ENCODE results near the gene MRPL14. TPM values are rescaled to one million over a fixed set of nuclear protein-coding genes. Genes with fewer than 3 reads are reported as not detected.
A peak's percentile ranks its signal among the peaks of the same experiment; 100 is the strongest.
"Not testable (repeated sequence)": the region's sequence is repeated elsewhere in the genome, so short reads cannot be mapped to it uniquely, and the experiment has no call there.

MRPL14 gene
- total RNA-seq, 2 donors from 2014 or later, result 36.5 to 49.9 TPM

DNA sequence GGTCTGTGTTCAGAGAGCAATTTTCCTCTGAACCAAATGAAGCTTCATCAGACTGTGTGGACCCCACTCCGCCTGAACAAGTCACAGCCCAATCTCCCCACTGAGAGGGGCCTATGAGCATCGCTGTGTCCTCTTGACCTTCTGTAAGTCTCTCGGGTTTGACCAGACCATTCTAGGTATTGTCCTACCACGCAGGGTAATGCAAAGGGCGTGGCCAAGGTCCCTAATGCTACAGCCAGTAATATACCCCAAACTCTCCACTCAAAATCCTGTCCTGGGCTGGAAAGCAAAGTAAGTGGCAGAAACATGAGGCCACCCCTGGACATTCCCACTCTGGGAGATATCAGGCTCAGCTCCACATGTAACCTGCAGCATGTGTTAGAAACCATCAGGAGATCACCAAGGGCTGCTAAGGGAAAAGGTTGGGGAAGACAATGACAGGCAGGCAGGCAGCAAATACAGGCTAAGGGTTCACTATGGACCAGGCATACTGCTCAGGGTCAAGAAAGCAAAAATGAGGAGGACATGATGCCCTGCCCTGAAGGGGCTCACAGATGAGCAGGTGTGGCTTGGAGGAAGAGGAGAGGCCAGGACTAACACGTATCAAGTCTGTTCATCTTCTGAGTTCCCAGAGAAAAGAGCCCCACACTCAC, 33.4 kb downstream of the MRPL14 start:
- DNase-seq (ENCODE audit: low spot score), result no peak
- H3K36me3 Mint-ChIP-seq, result no peaks in the 10 kb centered on the region
- ATAC-seq, result no peak
- H3K27ac Mint-ChIP-seq, result peak overlapping the region in 1 of 2 donors; percentile 24
- no peak overlapping the region for H3K4me3 Mint-ChIP-seq
- no peaks in the 10 kb centered on the region for H3K27me3 Mint-ChIP-seq
- peaks cover 0 to 3% of the 10 kb centered on the region in 2 donors for H3K4me1 Mint-ChIP-seq (ENCODE audit: low read depth in 2 of 2)
- no peaks in the 10 kb centered on the region for H3K9me3 Mint-ChIP-seq

DNA sequence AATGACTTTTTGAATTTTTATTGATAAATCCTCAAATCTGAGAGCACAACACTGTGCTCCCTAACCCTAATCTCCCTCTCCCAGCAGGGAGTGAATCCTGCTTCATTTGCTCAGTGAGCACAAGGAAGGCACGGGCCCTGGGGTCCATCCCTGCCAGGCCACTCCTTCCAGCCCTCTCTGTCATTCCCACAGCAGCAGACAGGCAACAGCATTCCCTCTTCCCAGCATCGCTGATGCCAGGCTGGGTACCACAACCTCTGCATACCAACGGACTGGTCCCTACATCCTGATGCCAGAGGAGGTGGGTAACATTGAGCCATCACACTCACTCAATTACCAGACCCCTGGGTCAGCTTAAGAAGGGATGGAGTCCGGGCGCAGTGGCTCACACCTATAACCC, 34.2 kb downstream of the MRPL14 start:
- DNase-seq (ENCODE audit: low spot score) (no peak), ATAC-seq (no peak)
- no peak overlapping the region for H3K4me3 Mint-ChIP-seq
- no peak overlapping the region for H3K27ac Mint-ChIP-seq
- no peaks in the 10 kb centered on the region for H3K9me3 Mint-ChIP-seq
- no peaks in the 10 kb centered on the region for H3K36me3 Mint-ChIP-seq
- H3K27me3 Mint-ChIP-seq, result no peaks in the 10 kb centered on the region
- peaks cover 0 to 3% of the 10 kb centered on the region in 2 donors for H3K4me1 Mint-ChIP-seq (ENCODE audit: low read depth in 2 of 2)

DNA sequence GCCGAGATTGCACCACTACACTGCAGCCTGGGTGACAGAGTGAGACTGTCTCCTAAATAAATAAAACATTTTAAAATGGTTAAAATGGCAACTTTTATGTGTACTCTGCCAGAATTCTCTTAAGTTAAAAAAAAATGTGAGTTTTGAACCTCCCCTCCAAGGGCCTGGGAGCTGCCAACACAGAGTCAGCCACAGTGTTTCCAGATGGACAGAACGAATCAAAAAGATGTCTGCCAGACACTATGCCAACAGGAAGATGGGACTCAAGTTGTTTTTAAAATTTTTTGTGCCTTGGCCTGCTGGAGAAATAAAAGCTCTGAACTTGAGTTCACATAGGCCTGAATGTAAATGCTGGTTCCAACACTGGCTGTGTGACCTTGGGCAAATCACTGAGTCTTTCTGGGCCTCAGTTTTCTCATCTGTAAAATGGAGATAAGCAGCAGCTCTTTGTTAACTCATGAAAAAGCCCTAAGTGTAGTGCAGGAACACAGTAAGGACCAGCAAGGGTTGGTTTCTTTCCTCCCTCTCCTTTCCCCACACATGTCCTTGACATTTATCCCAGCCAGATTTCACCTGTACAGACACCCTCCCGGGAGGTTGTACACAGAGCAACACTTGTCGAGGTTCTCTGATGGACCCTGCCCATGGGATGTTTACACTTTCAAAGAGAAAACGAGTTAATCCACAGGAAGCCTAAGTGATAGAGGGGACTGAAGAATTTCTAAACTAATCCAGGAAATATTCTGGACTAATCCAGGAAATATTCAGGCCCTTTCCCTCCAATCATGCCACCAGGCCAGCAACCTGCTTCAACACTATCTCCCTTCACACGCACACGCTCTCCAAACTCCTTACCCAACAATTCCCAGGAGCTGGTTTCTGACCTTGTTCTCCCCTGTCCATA, 35.0 kb downstream of the MRPL14 start:
- Mint-ChIP-seq H3K4me3 (no peak overlapping the region), H3K9me3 (no peaks in the 10 kb centered on the region), H3K27ac (no peak overlapping the region), H3K4me1 (ENCODE audit: low read depth in 2 of 2) (peaks cover 0 to 3% of the 10 kb centered on the region in 2 donors), H3K27me3 (no peaks in the 10 kb centered on the region), H3K36me3 (no peaks in the 10 kb centered on the region)
- ATAC-seq (no peak), DNase-seq (ENCODE audit: low spot score) (no peak)

DNA sequence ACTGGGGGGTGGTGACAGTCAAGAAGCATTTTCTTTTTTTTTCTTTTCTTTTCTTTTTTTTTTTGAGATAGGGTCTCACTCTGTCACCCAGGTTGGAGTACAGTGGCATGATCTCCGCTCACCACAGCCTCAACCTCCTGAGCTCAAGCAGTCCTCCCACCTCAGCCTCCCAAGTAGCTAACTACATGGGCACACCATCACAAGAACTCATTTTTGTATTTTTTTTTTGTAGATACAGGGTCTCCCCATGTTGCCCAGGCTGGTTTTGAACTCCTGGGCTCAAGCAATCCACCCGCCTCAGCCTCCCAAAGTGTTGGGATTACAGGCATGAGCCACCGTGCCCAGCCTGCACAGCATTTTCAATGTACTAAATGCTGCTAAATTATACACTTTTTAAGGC, 35.9 kb downstream of the MRPL14 start:
- not testable (repeated sequence) for H3K4me3 Mint-ChIP-seq; H3K27me3 Mint-ChIP-seq; DNase-seq (ENCODE audit: low spot score); H3K9me3 Mint-ChIP-seq; H3K4me1 Mint-ChIP-seq (ENCODE audit: low read depth in 2 of 2); H3K36me3 Mint-ChIP-seq; H3K27ac Mint-ChIP-seq; ATAC-seq

DNA sequence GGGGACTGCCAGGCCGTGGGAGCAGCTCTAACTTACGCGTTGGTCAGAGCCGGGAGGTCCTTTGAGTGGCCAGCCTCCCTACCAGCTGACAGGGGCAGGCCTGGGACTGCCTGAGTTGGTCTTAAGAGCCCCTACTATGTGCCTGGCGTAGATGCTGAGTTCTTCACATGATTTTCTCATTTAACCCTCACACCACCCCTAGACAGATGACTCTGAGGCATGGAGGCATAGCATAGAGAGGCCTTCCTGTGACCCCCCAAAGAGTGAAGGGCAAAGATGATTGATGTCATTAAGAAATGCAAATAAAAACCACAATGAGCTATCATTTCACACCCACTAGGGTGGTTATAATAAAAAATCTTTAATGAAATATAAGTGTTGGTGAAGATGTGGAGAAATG, 36.8 kb downstream of the MRPL14 start:
- Mint-ChIP-seq H3K27ac (no peak overlapping the region), H3K36me3 (no peaks in the 10 kb centered on the region), H3K4me3 (no peak overlapping the region), H3K9me3 (no peaks in the 10 kb centered on the region), H3K27me3 (no peaks in the 10 kb centered on the region), H3K4me1 (ENCODE audit: low read depth in 2 of 2) (no peaks in the 10 kb centered on the region)
- ATAC-seq, result no peak
- DNase-seq (ENCODE audit: low spot score), result no peak

DNA sequence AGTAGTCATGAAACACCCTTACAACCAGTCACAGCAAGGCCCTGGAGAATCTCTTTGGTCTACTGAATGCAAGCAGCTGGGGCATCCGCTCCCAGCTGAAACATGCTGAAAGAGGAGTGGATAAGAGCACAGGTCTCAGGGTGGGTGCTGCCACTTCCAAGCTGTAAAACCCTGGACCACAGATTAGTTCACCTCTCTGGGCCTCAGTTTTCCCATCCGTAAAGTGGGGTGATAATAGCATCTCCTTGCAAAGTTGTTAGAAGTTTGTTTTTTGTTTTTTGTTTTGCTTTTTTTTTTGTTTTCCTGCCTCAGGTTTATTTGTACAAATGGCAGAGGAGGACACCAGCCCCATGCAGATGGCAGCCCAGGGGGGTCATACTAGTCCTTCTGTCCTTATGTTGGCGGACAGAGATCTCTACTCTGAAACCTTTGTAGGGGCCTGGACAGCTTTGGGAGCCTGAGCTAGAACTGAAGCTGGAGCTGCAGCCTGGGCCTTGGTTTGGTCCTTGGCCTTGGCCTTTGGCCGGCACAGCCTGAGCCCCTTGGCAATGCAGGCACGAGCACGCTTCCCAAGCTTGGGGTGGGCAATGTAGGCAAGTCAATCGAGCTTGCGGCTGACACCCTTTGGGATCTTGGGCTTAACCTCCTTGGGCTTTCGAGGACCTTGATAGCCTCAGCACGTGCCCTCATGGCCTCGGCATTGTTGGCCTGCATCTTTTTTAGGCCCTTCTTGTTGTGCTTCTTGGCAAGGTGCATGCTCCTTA, 38.2 kb downstream of the MRPL14 start:
- ATAC-seq, result no peak
- no peaks in the 10 kb centered on the region for H3K9me3 Mint-ChIP-seq

DNA sequence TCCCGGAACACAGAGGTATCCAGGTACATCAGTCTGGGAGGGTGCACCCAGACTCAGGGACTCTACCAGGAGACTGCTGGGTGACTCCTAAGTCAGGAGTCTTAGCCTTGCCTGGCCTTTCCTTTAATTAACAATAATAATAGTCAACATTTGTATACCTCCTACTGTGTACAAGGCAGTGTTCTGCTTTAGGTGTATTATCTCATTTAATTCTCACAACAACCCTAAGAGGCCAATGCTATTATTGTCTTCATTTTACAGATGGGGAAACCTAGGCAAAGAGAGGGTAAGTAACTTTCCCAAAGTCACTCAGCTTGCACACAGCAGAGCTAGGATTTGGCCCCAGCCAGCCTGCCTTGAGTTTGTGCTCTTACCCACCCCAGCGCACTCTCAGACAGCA, 39.6 kb downstream of the MRPL14 start:
- Mint-ChIP-seq H3K27ac (no peak overlapping the region), H3K4me3 (no peak overlapping the region), H3K36me3 (no peaks in the 10 kb centered on the region), H3K9me3 (no peaks in the 10 kb centered on the region), H3K4me1 (ENCODE audit: low read depth in 2 of 2) (no peaks in the 10 kb centered on the region), H3K27me3 (no peaks in the 10 kb centered on the region)
- ATAC-seq, result no peak
- no peak for DNase-seq (ENCODE audit: low spot score)

More for the DNA sequence above, 38.2 kb downstream of the MRPL14 start:
- H3K4me1 Mint-ChIP-seq (ENCODE audit: low read depth in 2 of 2), result no peaks in the 10 kb centered on the region
- no peak for DNase-seq (ENCODE audit: low spot score)
- no peaks in the 10 kb centered on the region for H3K36me3 Mint-ChIP-seq
- no peaks in the 10 kb centered on the region for H3K27me3 Mint-ChIP-seq
- H3K27ac Mint-ChIP-seq, result no peak overlapping the region
- no peak overlapping the region for H3K4me3 Mint-ChIP-seq

DNA sequence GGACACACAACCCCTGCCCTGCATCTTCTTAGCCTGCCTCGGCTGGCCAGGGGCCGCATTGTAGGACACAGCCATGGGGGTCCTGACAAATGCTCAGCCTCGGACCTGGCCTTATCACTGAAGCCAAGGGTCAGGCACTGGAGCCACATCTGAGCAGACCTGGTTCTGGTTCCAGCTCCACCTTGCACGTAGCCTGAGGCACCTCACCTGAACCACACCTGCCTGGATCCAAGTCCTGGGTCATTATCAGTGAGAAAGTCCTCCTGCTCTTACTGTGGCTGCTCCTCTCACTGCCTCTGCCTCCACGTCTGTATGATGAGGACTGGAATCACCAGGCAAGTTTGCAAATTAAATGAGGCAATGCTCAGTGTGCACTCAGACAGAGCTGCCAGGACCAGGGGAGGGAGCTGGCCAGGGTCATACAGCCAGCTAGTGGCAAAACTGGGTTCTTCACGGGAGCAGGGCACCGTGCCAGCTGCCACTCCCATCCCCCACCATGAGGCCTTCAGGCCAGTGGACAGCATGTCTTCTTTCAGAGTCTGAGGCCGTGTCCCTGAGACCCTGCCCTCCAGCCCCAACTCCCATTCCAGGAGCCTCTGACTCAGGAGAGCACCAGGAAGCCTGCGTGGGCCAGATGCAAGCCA, 40.2 kb downstream of the MRPL14 start:
- Mint-ChIP-seq H3K4me1 (ENCODE audit: low read depth in 2 of 2) (no peaks in the 10 kb centered on the region), H3K4me3 (no peak overlapping the region), H3K36me3 (no peaks in the 10 kb centered on the region), H3K27ac (no peak overlapping the region), H3K27me3 (no peaks in the 10 kb centered on the region), H3K9me3 (no peaks in the 10 kb centered on the region)
- no peak for ATAC-seq
- DNase-seq (ENCODE audit: low spot score), result no peak

DNA sequence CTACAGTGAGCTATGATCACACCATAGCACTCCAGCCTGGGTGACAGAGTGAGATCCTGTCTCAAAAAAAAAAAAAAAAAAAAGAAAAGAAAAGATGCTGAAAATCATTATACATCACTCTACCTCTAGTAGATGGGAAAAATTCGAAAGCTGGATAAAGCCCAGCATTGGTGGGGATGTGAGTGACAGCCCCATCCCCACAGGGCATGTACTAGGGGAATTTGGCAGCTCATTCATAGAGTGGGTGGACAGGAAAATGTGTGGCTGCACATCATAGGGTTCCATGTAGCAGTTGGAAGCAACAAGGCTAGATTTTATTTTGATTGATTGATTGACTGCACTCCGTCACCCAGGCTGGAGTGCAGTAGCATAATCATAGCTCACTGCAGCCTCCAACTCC, 42.0 kb downstream of the MRPL14 start:
- H3K4me1 Mint-ChIP-seq (ENCODE audit: low read depth in 2 of 2), result no peaks in the 10 kb centered on the region

DNA sequence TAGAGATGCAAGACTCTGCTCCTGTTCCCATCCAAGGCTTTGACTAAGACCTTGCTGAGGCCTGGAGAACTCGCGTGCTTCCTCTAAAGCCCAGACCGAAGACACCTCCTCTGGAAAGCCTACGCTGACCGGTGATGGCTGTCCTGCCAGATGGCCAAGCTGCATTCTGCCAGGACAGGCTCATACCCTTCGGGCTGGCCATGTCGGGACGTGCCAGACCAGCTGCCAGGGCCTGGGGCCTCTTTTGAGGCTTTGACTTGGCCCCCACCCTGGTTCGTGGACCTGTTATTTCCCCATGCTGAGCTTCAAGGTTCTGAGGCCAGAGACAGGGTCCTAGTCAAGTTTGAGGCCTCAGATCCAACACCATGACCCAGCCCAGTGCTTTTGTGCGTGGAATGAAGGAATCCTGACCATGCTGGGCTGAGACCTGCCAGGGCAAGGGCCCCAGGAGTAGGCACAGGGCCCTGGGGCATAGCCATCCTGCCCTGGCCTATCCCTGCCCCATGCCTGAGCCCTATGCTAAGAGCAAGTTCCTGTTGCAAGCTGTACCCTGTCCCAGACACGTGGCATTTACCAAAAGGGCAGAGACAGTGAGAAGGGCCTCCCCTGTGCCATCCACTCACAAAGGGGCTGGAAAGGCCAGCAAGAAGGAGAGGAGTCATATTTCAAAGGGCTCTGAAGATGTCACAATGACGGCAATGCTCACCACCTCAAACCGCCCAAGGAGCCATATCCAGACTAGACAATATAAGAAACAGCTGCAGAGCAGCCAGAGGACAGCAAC, 42.8 kb downstream of the MRPL14 start:
- H3K27ac Mint-ChIP-seq, result no peak overlapping the region
- H3K4me3 Mint-ChIP-seq, result no peak overlapping the region
- no peaks in the 10 kb centered on the region for H3K4me1 Mint-ChIP-seq (ENCODE audit: low read depth in 2 of 2)
- peaks cover 0 to under 1% of the 10 kb centered on the region in 2 donors for H3K27me3 Mint-ChIP-seq
- H3K36me3 Mint-ChIP-seq, result no peaks in the 10 kb centered on the region
- ATAC-seq, result no peak
- no peak for DNase-seq (ENCODE audit: low spot score)
- H3K9me3 Mint-ChIP-seq, result no peaks in the 10 kb centered on the region

More for the DNA sequence above, 42.0 kb downstream of the MRPL14 start:
- ATAC-seq, result no peak
- no peaks in the 10 kb centered on the region for H3K9me3 Mint-ChIP-seq
- no peak for DNase-seq (ENCODE audit: low spot score)
- no peak overlapping the region for H3K4me3 Mint-ChIP-seq
- H3K27ac Mint-ChIP-seq, result peak overlapping the region in 1 of 2 donors; percentile 22
- no peaks in the 10 kb centered on the region for H3K36me3 Mint-ChIP-seq
- no peaks in the 10 kb centered on the region for H3K27me3 Mint-ChIP-seq

DNA sequence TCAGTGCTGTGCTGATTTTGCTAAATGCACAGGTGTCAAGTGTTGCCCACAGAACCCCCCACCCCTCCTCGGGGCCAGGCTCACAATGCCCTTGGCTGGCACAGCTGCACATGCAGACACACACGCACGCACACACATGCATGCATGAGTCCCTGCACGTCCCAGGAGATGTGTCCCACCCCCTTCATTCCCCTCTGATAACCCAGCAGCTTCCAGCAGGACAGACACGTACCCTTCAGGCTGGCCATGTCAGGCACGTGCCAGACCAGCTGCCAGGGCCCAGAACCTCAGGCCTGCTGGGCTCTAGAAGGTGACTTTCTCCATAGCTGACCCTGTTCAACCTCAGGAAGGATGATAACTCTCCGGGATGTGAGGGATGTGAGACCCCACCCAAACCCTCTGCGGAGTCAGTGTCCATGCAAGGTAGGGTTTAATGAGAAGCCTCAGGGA, 44.4 kb downstream of the MRPL14 start:
- no peaks in the 10 kb centered on the region for H3K36me3 Mint-ChIP-seq
- peaks cover 7 to 8% of the 10 kb centered on the region in 2 donors for H3K27me3 Mint-ChIP-seq
- H3K4me3 Mint-ChIP-seq, result no peak overlapping the region
- ATAC-seq, result no peak
- DNase-seq (ENCODE audit: low spot score), result no peak
- H3K9me3 Mint-ChIP-seq, result no peaks in the 10 kb centered on the region
- no peak overlapping the region for H3K27ac Mint-ChIP-seq
- no peaks in the 10 kb centered on the region for H3K4me1 Mint-ChIP-seq (ENCODE audit: low read depth in 2 of 2)

DNA sequence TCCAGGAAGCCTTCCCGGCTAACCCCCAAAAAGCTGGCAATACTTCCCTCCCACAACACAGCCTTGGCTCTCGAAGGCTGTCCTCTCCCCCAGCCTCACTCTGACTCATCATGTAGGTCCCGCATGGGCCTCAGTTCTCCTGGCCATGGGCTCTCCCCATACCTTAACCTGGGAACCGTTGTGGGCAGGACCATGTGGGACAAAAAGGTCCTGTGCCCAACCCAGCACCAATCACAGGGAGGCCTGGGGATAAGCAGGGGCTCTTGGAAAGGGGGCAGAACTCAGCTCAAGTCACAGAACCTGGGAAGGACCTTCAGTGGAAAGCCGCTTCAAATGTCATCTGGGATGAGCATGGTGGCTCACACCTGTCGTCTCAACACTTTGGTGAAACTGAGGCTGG, 45.5 kb downstream of the MRPL14 start:
- DNase-seq (ENCODE audit: low spot score), result no peak
- no peaks in the 10 kb centered on the region for H3K36me3 Mint-ChIP-seq
- H3K9me3 Mint-ChIP-seq, result no peaks in the 10 kb centered on the region
- no peak overlapping the region for H3K27ac Mint-ChIP-seq
- peaks cover 8% of the 10 kb centered on the region in 2 donors for H3K27me3 Mint-ChIP-seq
- H3K4me3 Mint-ChIP-seq, result no peak overlapping the region
- no peak for ATAC-seq
- H3K4me1 Mint-ChIP-seq (ENCODE audit: low read depth in 2 of 2), result no peaks in the 10 kb centered on the region
